HepG2 (cell line): Measurements from ENCODE around the gene SARS2. TPM values are rescaled to one million over a fixed set of nuclear protein-coding genes. Genes with fewer than 3 reads are reported as not detected.

Experiments used
- ATF1 ChIP-seq: IDR thresholded peaks from 2 replicates; pipeline ENCODE4 v1.6.1; 2016; ENCODE audit warnings: mild to moderate bottlenecking, control low read depth
- BORCS8-MEF2B ChIP-seq: sonication (generic); formaldehyde crosslinking; IDR thresholded peaks from 2 replicates; pipeline ENCODE4 v1.8.0; 2022; ENCODE audit warnings: mild to moderate bottlenecking, missing genetic modification reagents
- NCOA5 ChIP-seq: sonication (generic); formaldehyde crosslinking; IDR thresholded peaks from 2 replicates; pipeline ENCODE4 v1.4.0; 2020; ENCODE audit warnings: missing genetic modification reagents
- NFAT5 ChIP-seq: sonication (generic); formaldehyde crosslinking; IDR thresholded peaks from 2 replicates; pipeline ENCODE4 v1.4.0; 2020; ENCODE audit warnings: missing genetic modification reagents
- NFRKB ChIP-seq: fragments of 450-650 bp; IDR thresholded peaks from 2 replicates; pipeline ENCODE4 v1.6.1; 2017
- PAWR ChIP-seq: sonication (generic); formaldehyde crosslinking; IDR thresholded peaks from 2 replicates; pipeline ENCODE4 v1.4.0; 2020; ENCODE audit warnings: missing genetic modification reagents, mild to moderate bottlenecking, borderline replicate concordance
- USF2 ChIP-seq, 2 experiments: sonication (generic) in 1 of 2; formaldehyde crosslinking in 1 of 2; IDR thresholded peaks; 2 replicates each; pipeline versions ENCODE4 v1.5.1 to v1.6.1; 2011 to 2020; ENCODE audit warnings: borderline replicate concordance in 1 of 2, low read depth in 1 of 2, low read length in 1 of 2, mild to moderate bottlenecking in 1 of 2, missing genetic modification reagents in 1 of 2, moderate library complexity in 1 of 2
- ZKSCAN5 ChIP-seq: sonication (generic); formaldehyde crosslinking; IDR thresholded peaks from 2 replicates; pipeline ENCODE4 v1.5.1; 2020; ENCODE audit warnings: mild to moderate bottlenecking, missing genetic modification reagents
- ZNF280B ChIP-seq: sonication (generic); formaldehyde crosslinking; IDR thresholded peaks from 2 replicates; pipeline ENCODE4 v1.5.0; 2020; ENCODE audit warnings: missing genetic modification reagents, mild to moderate bottlenecking, borderline replicate concordance
- ZNF318 ChIP-seq: sonication (generic); formaldehyde crosslinking; IDR thresholded peaks from 2 replicates; pipeline ENCODE4 v1.4.0; 2020; ENCODE audit warnings: mild to moderate bottlenecking, missing genetic modification reagents
- polyA plus RNA-seq, 8 experiments: library from polyadenylated mRNA; depleted of rRNA in 3 of 8; stranded (reverse) in 7 of 8; unstranded in 1 of 8; fragments of >200 nt; fragmentation: Illumina TruSeq in 4 of 8; extraction: Trizol in 4 of 8; gene quantifications; 2 replicates each; pipeline versions ENCODE4 v1.2.1 to v1.2.3, GENCODE V29; 2011 to 2016; ENCODE audit warnings: low read depth in 4 of 8, missing spikeins in 1 of 8, mixed read lengths in 1 of 8; ENCODE audit not compliant: insufficient read depth in 1 of 8
- total RNA-seq, 5 experiments: library from RNA; depleted of rRNA; stranded (reverse); fragments of >200 nt; fragmentation: Illumina TruSeq; extraction: Trizol; gene quantifications; 2 replicates each; pipeline ENCODE4 v1.2.3, GENCODE V29; 2016; ENCODE audit warnings: low read depth in 1 of 5

The SARS2 gene
- total and polyA plus RNA-seq, 2 of the 13 experiments (the other 11 are each of a cell fraction or from before 2014, with no cell fraction given) = 40.0 to 48.6 TPM

- TF ChIP-seq NFRKB (no peak), ZKSCAN5 (CRISPR knock-in tag) (no peak), ZNF318 (CRISPR knock-in tag) (no peak), BORCS8-MEF2B (no peak), ATF1 (CRISPR knock-in tag) (peak; percentile 92), NFAT5 (CRISPR knock-in tag) (no peak), NCOA5 (CRISPR knock-in tag) (no peak), PAWR (no peak), ZNF280B (CRISPR knock-in tag) (no peak; the same call in 1 of the 2 replicates), USF2 (IDR thresholded peaks at IDR 0.05; ENCODE audit: low read depth, low read length) (peak; percentile 33; the same call in 1 of the 2 replicates), USF2 (CRISPR knock-in tag; IDR thresholded peaks at IDR 0.05; ENCODE audit: borderline replicate concordance) (no peak)
Observed at GRCh38 chr19:38930776-38931520, 385 bp upstream of the SARS2 start, which contains the start of gene MRPS12 (continued).
